Measurements from ENCODE around the gene ABCA4.
"Not testable (repeated sequence)": the region's sequence is repeated elsewhere in the genome, so short reads cannot be mapped to it uniquely, and the experiment has no call there.

Gene ABCA4

DNA sequence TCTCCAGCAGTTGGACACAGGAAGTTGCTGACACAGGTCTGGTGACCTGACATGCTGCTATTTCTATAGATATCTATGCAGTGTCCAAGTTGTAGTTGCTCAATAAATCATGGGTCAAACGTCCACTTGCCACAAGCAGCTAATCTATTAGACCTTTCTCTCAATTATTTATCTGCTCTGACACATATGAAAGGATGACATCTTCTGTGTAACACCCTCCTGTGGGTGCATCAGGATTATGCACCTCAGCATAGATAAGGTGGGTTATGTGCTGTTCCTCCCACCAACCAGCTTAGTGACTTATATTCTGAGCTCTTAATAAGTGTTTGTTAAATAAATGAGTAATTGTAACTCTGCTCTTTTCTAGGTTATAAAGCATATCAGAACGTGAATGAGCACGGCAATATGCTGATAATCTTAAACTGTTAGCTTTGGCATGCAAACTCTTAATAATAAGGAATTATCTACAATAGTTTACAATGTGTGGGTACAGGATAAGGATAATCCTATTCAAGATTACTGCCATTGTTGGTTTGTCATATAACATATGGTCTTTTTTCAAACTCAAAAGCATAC is 121.0 kb downstream of the ABCA4 start:
- no peak for DNase-seq

DNA sequence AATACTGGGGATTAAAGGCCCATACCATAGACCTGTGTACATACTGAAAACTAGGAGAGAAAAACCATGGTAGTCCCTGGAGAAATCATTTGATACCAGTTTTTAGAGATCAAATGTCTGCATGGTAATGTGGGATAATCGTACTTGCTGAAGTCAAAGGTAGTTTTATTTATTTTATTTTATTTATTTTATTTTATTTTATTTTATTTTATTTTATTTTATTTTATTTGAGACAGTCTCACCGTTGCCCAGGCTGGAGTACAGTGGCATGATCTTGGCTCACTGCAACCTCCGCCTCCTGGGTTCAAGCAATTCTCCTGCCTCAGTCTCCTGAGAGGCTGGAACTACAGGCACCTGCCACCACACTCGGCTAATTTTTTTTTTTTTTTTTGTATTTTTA is 122.4 kb downstream of the ABCA4 start:
- DNase-seq, result not testable (repeated sequence)

DNA sequence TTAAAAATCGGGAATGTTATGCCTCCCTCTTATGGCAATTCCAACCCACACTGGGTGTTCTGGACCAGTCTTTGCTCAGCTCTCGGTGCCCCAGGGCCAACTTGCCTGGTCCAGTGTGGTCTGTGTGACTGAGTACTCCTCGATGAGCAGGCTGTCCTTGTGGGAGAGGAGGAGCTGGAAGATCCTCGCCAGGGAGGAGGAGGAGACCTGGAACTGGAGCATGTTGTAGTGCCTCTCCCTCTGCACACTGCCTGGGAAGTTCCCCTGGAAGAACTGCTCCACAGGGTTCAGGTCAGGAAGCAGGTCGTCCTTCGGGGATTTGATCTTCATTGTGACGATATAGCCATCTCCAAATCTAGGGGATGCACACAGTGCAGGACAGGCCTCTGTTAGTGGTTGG is 123.2 kb downstream of the ABCA4 start:
- no peak for DNase-seq

DNA sequence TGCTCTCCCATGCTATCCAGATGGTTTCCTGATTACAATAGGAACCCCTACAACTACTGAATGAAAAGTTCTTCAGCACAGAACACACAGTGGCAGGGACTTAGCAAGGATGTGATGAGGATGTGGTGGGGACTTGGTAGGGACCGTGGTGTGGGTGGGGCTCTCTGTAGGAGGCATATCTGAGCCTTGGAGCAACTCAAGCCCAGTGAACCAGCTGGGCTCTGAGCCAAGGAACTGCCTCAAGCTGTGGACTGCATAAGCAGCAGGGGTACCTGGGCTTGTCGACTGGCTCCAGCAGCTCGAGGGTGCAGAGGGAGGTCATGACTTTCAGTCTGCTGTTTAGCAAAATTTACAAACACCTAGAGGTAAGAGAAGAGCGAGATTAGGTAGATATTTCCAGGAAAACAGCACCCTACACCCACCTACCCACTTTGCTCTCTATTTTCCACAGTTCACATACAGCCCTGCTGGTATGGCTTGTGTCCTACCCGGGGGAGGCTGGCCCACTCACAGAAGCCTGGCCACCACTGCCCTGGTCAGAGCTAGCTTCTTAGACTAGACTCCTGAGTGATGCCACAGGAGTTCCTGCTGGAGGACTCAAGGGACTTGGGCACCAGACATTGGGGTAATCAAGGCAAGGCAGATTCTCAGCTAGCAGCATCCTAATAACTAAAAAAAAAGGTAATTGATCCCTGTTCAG is 125.0 kb downstream of the ABCA4 start:
- DNase-seq, result no peak

DNA sequence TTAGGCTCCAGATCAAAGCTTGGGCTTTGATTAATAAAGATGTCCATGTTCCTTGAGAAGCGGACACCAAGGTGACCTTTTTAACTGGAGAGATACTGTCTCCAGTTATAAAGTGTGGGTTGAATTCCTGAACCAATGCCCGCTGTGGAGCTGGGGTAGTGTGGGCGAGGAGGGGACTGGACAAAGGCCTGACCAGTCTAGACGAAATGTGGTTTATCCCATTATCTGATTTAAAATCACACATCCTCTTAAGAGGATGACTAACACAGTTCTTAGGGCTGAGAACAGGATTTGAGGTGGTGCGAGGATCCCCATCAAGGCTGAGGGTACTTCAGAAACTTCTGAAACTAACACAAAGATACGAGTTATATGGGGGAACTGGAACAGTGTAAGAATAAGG is 127.2 kb downstream of the ABCA4 start:
- DNase-seq, result no peak

DNA sequence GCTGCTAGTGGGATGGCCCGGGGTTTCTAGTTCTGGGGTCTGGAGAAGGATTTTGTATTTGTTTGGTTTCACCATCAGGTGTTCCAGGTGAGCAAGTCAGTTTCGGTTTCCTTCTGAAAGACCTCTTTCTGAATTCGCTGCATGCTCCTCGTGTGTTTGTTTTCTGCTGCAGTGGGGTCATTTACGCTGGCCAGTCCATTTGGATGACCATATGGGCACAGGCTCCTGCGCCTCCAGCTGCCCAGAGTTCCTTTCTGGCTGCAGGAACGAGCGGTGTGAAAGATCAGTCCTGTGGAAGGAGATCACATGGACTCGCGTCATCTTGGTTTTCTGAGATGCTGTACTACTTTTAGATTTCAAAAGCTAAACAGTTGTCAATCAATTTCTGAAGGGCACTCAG is 128.0 kb downstream of the ABCA4 start:
- DNase-seq, result no peak

DNA sequence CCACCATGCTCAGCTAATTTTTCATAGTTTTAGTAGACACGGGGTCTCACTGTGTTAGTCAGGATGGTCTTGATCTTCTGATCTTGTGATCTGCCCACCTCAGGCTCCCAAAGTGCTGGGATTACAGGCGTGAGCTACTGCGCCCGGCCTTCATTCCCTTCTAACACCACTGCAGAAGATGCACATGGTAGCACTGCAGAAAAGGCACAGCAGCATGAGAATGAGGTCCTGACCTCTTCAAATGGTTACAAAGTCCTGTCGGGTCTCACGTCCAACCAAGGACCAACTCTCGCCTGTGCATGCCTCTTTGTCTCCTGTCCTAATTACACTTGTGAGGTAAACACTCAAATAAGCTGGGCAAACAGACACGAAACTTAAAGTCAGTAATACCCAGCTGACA is 128.8 kb downstream of the ABCA4 start:
- DNase-seq, result no peak

DNA sequence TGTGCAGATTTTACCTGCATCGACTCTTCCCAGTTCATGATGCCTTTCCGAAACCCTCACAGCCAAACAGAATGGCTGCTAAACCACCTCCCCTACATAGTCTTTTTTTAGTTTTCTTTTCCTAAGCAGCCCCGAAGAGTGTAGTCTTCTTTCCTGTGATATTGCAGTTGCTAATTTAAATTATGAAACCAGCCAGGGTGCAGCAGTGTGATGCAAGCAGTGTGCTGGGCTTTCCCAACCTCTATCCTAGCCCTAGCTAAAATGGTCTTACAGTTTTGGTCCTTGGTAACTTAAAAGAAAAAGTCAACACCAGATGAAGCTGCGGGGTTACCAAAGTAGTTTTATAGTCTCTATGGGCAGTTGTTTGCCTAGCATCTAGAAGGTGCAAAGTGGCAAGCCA is 129.7 kb downstream of the ABCA4 start:
- DNase-seq, result no peak

DNA sequence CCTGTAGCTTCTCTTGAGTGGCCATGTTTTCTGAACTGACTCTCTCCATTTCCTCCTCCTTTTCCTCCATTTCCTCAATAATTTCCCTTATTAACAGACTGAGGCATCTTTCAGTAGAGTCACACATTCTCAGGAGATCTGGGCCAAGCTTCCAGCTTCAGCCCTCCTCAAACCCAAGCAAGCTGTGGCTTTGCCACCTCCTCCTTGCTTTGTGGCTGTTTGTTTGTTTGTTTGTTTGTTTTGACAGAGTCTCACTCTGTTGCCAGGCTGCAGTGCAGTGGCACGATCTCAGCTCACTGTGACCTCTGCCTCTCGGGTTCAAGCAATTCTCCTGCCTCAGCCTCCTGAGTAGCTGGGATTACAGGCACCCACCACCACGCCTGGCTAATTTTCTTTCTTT is 130.5 kb downstream of the ABCA4 start:
- not testable (repeated sequence) for DNase-seq

DNA sequence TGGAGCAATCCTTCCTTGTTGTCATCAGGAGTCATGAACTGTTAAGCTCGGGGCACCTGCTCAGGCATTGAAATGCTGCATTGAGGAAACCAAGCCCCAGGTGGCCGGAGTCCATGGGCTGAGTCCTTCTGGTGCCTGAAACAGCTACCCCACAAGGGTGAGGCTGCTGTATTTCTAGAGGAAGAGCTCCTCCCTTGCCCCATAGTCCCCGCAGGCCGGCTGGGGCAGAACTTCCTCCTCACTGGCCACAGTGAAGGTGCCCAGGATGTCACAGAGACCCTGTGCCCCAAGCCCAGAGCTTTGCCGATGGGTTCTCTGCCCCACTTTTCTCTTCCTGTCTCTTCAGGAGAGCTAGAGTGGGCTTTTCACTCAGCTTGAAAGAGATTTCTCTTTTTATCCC is 130.9 kb downstream of the ABCA4 start:
- no peak for DNase-seq

DNA sequence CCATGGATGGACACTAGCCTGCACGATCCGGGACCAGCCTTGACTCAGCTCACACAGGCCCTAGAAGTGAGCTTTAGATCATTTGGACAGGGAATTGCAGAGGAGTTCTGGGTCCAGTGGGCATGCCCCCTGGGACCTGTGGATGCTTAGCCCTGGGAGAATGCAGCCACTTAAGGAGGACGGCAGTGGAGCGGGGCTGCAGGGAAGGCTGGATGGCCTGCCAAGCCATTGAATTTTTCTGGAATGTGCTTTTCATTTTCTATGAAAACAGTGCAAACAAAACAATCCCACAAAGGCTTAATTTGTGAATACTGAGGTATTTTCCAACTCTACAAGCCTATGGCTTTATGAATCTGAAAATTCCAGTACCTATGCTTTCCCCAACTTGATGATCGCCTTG is 131.3 kb downstream of the ABCA4 start:
- DNase-seq, result no peak

DNA sequence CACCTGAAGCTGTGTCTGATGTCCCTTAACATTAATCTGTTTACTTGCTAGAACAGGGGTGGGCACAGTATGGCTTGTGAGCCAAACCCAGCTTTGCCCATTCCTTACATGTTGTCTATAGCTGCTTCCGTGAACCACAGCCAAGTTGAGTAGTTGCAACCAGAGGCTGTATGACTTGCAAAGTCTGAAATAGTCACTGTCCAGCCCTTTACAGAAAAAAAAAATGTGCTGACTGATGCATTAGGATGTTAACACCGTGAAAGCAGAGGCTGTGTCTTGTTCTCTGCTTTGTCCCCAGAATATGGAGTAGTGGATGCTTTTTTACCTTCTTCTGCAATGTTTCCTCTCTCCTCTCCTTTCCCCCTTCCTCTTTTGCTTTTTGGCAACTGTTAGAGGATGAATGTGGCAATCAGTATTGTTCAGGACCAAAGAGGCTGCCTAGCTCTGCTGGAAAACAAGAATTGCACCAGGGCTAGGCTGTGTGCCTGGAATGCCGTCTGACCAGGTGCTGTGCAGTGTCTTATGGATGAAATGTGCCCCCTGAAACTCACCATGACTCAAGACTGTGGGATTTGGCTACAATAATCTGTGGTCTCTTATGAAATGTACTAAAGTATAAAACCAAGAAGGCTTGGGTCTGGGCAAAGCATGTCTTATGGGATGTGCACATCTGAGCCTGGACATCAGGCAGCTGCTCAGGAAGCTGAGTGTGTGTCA is 132.2 kb downstream of the ABCA4 start:
- DNase-seq, result no peak

DNA sequence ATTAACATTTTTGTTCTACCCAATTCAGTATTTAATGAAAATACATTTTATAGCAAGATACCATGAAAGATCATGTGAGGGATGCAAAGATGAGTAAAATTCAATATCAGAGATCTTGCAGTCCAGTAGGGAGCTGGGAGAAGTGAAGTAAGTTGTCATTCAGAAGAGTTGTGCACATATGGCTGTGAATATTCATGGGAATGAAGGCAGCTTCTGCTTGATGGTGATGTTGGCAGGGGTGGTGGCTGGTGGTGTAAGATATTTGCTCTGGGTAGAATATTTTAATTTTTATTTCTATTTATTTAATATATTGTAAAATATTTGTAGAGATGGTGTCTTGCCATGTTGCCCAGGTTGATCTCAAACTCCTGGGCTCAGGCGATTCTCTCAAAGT is 139.7 kb downstream of the ABCA4 start:
- no peak for DNase-seq

DNA sequence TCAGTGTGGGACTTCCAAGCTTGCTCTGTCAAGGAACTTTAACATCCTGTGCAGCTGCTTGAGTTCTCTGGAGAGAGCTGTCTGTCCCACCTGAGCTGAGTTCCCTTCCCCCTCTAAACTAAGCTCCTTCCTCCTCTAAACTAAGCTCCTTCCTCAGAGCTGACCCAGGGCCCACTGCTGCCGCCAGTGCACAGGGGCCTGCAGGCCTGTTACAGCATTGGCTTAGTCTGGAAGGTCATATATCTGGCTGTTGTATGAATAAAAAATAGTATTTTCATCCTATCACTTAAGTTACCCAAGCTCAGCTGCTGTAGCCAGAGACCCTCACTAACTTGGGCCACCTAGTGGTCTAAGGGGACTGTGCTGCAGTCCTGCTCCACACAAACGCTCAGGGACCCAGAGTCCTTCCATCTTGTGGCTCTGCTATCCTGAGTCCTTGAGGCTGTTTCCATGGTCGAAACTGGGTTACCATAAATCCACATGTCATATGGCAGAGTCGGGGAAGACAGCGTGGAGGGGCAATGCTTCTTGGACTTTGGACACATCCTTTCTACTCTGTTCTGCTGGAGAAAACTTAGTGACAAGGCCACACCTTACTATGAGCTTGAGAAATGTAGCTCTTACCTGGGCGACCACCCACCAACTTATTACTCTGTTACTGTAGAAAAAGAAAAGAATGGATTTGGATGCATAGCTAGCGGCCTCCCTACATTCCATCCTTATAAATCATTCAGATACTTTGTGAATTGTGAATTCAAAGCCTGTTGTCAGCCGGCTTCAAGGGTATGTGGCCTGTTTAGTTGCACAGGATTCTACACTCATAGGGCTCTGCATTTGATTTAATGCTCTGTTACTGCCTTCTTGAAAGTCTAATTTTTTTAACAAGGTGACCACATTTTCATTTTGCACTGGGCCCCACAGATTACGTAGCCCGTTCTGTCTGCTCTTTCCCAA is 140.4 kb downstream of the ABCA4 start:
- no peak for DNase-seq

DNA sequence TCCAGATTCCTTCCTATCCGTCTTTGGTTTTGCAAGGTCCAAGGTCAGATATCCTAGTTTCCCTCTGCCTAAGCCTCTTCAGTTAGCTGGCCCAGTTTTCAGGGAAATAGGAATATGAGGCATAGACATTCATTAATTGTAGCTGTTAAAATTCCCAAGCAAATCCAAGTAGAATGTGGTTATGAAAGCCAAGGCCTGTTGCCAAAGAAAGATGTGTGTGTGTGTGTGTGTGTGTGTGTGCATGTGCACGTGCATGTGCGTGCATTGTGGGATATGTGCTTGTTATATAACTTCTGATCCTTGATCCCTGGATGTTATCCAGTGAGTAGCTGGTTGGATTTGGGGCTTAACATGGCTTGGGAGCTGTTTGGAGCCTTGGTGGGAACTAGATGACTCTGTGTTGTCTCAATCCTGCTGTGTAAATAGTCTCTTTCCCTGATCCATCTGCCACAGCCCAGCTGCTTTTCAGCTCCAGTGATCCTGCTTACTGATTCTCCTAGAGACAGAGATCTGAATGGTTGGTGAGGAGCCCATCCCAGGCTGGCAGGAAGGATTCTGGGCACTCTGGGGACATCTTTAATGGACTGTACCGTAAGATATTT is 141.1 kb downstream of the ABCA4 start:
- peak; percentile 97 for DNase-seq

DNA sequence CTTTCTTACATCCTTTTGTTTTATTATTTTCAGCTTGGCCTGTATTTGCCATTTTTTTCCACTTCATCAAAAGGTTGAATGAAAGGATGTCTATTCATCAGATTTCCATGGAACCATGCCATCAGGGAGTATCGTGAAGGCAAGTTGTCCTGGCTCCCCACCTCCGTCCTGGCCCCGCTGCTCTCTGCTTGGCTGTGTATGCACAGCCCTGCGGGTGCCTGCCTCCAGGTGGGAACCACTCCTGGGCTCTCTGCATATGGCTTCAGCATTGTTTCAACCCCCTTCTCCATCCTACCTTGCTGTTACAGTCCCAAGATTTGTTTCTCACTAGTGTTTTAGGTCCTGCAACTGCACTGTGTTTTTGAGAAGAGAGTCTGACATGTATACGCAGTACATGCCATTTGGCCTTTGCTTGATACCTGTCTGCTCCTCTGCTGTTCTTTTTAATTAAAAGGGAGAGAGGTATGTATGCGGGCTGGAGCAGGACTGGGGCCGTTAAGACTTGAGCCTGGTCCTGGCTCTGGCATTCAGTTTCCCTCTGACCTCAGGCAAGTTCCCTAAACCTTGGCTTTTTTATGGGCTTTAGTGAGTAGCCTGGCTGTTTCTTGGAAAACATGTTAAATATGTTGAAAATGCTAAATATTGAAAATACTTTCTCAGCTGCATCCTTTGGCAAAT is 141.8 kb downstream of the ABCA4 start:
- no peak for DNase-seq

DNA sequence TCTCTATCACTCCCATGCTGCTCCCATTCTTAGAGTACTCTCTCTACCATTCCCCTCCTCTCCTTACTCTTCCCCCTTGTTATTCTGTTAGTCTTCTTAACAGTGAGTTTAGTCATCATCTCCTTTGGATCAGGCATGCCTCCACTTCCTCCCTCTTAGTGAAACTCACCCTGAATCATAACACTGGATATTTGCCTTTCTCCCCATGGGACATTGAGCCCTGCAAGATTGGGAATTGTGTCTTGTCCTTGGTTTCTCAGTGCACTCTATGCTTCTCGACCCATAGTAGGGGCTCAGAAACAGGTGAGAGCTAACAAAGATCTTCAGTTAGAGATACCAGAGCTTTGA is 143.4 kb downstream of the ABCA4 start:
- DNase-seq, result no peak

DNA sequence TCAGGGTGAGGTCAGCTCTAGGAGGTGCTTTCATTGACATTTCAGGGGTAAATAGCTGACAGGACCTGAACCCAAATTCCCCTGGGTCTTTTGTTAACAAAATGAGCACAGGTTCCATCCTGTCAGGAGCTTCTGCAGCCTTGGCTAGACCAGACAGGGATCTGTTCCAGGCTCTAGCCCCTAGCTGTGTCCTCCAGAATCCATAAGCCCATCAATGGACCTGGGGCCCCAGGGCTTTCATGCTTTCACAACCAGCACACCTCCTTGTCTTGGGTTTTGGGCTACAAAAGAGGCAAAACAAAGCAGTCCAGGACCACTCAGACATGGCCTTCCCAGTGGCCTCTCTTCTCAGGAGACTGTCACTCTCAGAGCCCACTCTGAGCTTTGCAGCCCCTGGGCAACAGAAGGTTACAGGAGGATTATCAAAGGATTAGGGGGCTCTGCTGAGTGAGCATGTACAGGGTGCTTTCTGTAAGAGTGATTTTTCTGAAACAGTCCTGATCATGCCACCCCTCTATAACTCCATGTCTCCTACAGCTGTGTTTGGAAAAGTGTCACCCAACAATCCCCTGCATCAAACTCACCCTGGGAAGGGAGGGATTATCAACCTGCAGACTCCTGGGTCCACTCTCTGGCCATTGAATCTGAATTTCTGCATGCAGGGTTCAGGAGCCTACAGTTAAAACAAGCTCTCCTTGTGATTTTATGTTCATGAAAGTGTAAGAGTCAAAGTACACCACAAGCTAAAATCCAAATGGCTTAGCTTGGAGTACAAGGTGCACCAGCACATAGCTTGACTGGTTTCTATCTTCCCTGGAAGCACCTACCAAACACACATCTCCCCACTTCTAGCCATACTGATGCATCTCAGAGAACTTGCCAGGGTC is 144.0 kb downstream of the ABCA4 start:
- DNase-seq, result no peak

DNA sequence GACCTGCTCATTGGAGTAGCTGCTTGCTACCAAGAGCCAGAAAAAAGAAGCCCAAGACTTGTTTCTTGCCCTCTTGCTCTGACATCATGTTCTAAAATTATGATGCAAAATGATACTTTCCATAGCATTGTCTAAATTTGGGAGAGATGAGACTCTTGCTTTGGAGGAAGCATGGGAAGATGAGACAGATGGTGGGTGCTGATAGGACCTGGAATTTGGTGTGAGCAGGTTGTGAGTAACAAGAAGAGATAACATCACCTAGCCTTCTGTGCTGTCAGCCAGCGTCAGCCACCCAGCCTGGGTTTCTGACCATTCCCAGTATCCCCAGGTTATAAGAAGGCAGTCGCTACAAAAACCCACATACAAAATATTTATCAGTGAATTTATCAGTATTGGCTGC is 144.7 kb downstream of the ABCA4 start:
- DNase-seq, result no peak

DNA sequence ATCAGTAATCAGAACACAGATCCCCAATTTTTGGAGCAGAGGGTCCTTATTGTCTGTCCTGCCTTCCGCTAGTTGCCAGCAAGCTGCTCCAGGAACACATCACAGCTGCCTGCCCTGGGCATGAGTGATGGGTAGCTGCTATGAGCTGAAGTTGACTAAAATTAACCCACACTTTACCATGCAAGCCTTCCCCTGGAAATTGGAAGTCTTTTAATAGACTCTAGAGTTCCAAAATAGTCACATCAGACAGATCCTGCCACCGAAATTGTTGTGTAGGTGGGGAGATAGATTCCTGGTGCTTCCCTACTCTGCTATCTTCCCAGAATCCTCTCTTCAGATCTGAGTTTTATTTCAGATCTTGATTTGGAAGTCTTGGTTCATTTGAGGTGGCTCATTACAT is 148.6 kb downstream of the ABCA4 start:
- no peak for DNase-seq

DNA sequence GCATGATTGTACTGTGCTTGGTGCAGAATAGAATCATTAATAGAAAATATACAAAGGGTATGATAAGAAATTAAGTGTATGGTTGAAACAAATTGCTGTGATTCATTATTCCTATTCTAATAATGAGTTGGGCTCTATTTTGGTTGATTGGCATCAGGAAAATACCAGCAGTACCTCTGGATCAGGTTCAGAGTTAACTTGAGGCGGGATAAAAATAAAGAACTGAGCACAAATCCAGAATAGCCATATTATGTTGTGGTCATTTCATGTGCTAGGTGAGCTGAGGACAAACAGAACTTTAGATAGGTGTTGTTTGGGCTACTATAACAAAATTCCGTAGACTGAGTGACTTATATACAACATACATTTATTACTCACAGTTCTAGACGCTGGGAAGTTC is 151.1 kb downstream of the ABCA4 start:
- no peak for DNase-seq
